Trophoblast cell (in vitro differentiated cells and primary cell): ENCODE measurements around the gene OTOP3.
A peak's percentile ranks its signal among the peaks of the same experiment; 100 is the strongest.

Source experiments
- DNase-seq, 2 donors: peaks; one replicate each; pipeline ENCODE4 v3.0.0-alpha.2; 2016
- H2AFZ ChIP-seq: 2 replicates; pipeline ENCODE4 v1.6.1; 2013; ENCODE audit warnings: low read length, moderate library complexity, mild to moderate bottlenecking; ENCODE audit not compliant: insufficient read depth, poor library complexity
- H2AK5ac ChIP-seq: 2 replicates; pipeline ENCODE4 v1.6.1; 2013; ENCODE audit warnings: mild to moderate bottlenecking, low read length
- H2BK120ac ChIP-seq: 2 replicates; pipeline ENCODE4 v1.6.1; 2013; ENCODE audit warnings: low read length, mild to moderate bottlenecking, moderate library complexity; ENCODE audit not compliant: insufficient read depth, poor library complexity
- H2BK12ac ChIP-seq: 2 replicates; pipeline ENCODE4 v1.6.1; 2013; ENCODE audit warnings: mild to moderate bottlenecking, low read length, moderate library complexity
- H2BK5ac ChIP-seq: 2 replicates; pipeline ENCODE4 v1.6.1; 2013; ENCODE audit warnings: low read length, low read depth, moderate library complexity, mild to moderate bottlenecking; ENCODE audit not compliant: poor library complexity
- H3K14ac ChIP-seq: 2 replicates; pipeline ENCODE4 v1.6.1; 2013; ENCODE audit warnings: mild to moderate bottlenecking, low read length
- H3K18ac ChIP-seq: 2 replicates; pipeline ENCODE4 v1.6.1; 2013; ENCODE audit warnings: mild to moderate bottlenecking, low read length
- H3K23ac ChIP-seq: 2 replicates; pipeline ENCODE4 v1.6.1; 2013; ENCODE audit warnings: low read length
- H3K27ac ChIP-seq: 2 replicates; pipeline ENCODE4 v1.5.1; 2013; ENCODE audit warnings: low read depth, mild to moderate bottlenecking, inconsistent platforms, low read length, moderate library complexity
- H3K27me3 ChIP-seq: 2 replicates; pipeline ENCODE4 v1.6.1; 2013; ENCODE audit warnings: inconsistent platforms, mild to moderate bottlenecking, low read length, moderate library complexity; ENCODE audit not compliant: insufficient read depth
- H3K36me3 ChIP-seq, 2 experiments: 1 replicate in 1 of 2; 2 replicates in 1 of 2; pipeline ENCODE4 v1.6.1; 2013; ENCODE audit warnings: low read length in 2 of 2, mild to moderate bottlenecking in 2 of 2, moderate library complexity in 1 of 2; ENCODE audit not compliant: insufficient read depth in 2 of 2, control insufficient read depth in 1 of 2
- H3K4ac ChIP-seq: 2 replicates; pipeline ENCODE4 v1.6.1; 2013; ENCODE audit warnings: low read depth, mild to moderate bottlenecking, low read length, moderate library complexity
- H3K4me1 ChIP-seq, 2 experiments: 1 replicate in 1 of 2; 2 replicates in 1 of 2; pipeline ENCODE4 v1.6.1; 2013; ENCODE audit warnings: low read length in 2 of 2, mild to moderate bottlenecking in 2 of 2, moderate library complexity in 1 of 2; ENCODE audit not compliant: insufficient read depth in 2 of 2, control insufficient read depth in 1 of 2
- H3K4me2 ChIP-seq: 2 replicates; pipeline ENCODE4 v1.6.1; 2013; ENCODE audit warnings: inconsistent platforms, mild to moderate bottlenecking, low read length, moderate library complexity
- H3K4me3 ChIP-seq: 2 replicates; pipeline ENCODE4 v1.5.1; 2013; ENCODE audit warnings: mild to moderate bottlenecking, low read depth, low read length, inconsistent platforms
- H3K79me1 ChIP-seq: one replicate; pipeline ENCODE4 v1.6.1; 2013; ENCODE audit warnings: low read length
- H3K79me2 ChIP-seq: 2 replicates; pipeline ENCODE4 v1.6.1; 2013; ENCODE audit warnings: low read length, mild to moderate bottlenecking; ENCODE audit not compliant: control insufficient read depth, insufficient read depth, poor library complexity
- H3K9ac ChIP-seq: 2 replicates; pipeline ENCODE4 v1.6.1; 2013; ENCODE audit warnings: mild to moderate bottlenecking, low read length
- H3K9me3 ChIP-seq: 2 replicates; pipeline ENCODE4 v1.6.1; 2013; ENCODE audit warnings: low read depth, mild to moderate bottlenecking, control low read depth, inconsistent platforms, low read length; ENCODE audit not compliant: insufficient read depth
- H4K12ac ChIP-seq: 2 replicates; pipeline ENCODE4 v1.6.1; 2013; ENCODE audit warnings: low read depth, mild to moderate bottlenecking, low read length, moderate library complexity
- H4K8ac ChIP-seq: 2 replicates; pipeline ENCODE4 v1.6.1; 2013; ENCODE audit warnings: low read depth, mild to moderate bottlenecking, low read length, moderate library complexity
- H4K91ac ChIP-seq: one replicate; pipeline ENCODE4 v1.6.1; 2013; ENCODE audit warnings: low read depth, mild to moderate bottlenecking, low read length, moderate library complexity
- WGBS: extraction: QIAGEN DNeasy Blood & Tissue Kit; methylation state at CpG from one replicate; pipeline ENCODE4 v1.1.7; 2013; ENCODE audit warnings: missing lambda C conversion rate; ENCODE audit not compliant: insufficient read length, insufficient coverage; ENCODE audit errors: extremely low coverage; 5-methylcytosine and 5-hydroxymethylcytosine counted together

OTOP3 gene

DNA sequence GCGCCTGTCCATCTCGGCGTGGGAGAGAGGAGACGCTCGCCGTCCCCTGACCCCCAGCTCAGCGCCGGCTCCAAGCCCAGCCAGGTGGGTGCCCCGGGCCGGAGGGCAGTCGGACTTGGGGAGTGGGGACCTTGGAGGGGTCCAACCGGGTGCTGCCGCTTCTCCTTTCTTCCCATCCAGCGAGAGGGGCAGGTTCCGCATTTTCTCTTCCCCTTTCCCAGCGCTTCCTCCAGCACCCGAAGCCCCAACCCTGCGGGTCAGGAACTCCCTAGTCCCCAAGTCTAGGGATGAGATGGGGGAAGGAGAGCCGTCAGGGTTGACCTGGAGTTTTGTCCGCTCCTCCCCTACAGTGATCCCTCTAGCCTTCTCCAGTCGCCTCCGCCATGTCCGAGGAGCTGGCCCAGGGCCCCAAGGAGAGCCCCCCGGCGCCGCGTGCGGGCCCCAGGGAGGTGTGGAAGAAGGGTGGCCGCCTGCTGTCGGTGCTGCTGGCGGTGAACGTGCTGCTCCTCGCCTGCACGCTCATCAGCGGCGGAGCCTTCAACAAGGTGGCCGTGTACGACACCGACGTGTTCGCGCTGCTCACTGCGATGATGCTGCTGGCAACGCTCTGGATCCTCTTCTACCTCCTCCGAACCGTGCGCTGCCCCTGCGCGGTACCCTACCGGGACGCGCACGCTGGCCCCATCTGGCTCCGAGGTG, 11.3 kb upstream of the OTOP3 start, which contains the start of gene OTOP2:
TSS of gene OTOP2 (plus strand) at position 24 of the 699 bp plus-strand sequence. CDS start at position 384, 360 bp downstream.
- Histone ChIP-seq H4K91ac (no peak within 1 kb of the TSS), H3K4me2 (peak within 1 kb of the TSS; percentile 48), H2BK120ac (no peak within 1 kb of the TSS), H3K18ac (no peak within 1 kb of the TSS), H3K27ac (no peak within 1 kb of the TSS), H4K12ac (no peak within 1 kb of the TSS), H3K36me3 (no peaks in the 10 kb centered on the region), H3K9ac (no peak within 1 kb of the TSS), H3K79me1 (no peaks in the 10 kb centered on the region), H3K4me1 (no peaks in the 10 kb centered on the region), H3K27me3 (peaks cover 34% of the 10 kb centered on the region), H2BK12ac (no peak within 1 kb of the TSS), H2AFZ (no peak within 1 kb of the TSS), H3K4me3 (no peak within 1 kb of the TSS), H2AK5ac (no peak within 1 kb of the TSS), H3K79me2 (no peaks in the 10 kb centered on the region), H3K23ac (no peak within 1 kb of the TSS), H4K8ac (no peak within 1 kb of the TSS), H2BK5ac (no peak within 1 kb of the TSS), H3K4ac (no peak within 1 kb of the TSS), H3K9me3 (peaks cover 13% of the 10 kb centered on the region), H3K14ac (no peak within 1 kb of the TSS)
- peak in 1 of 2 donors; percentile 9 for DNase-seq
- WGBS, result no CpG with 5 or more reads among the region's 54 CpGs

DNA sequence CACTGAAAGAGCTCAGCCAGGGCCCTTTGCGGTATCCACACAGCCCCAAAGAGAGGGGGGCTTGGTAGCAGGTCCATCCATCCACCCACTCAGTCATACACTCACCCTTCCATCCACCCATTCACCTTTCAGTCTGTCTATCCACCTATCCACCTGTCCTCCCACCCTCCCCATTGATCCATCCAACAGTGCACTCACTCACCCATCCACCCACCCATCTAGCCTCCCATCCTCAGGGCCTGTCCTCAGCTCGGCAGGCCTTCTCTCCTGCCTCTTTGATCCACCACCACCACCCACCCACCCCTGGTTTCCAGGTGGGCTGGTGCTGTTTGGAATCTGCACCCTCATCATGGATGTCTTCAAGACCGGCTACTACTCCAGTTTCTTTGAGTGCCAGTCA, 10.5 kb upstream of the OTOP3 start:
- Histone ChIP-seq H2BK5ac (no peak overlapping the region), H3K9ac (no peak overlapping the region), H4K12ac (no peak overlapping the region), H3K4ac (no peak overlapping the region), H3K36me3 (no peaks in the 10 kb centered on the region), H2AK5ac (no peak overlapping the region), H3K14ac (no peak overlapping the region), H3K79me1 (no peaks in the 10 kb centered on the region), H3K4me3 (no peak overlapping the region), H3K27ac (no peak overlapping the region), H2BK12ac (no peak overlapping the region), H2BK120ac (no peak overlapping the region), H3K27me3 (peaks cover 34% of the 10 kb centered on the region), H3K4me2 (no peak overlapping the region), H3K9me3 (peaks cover 13% of the 10 kb centered on the region), H4K91ac (no peak overlapping the region), H3K79me2 (no peaks in the 10 kb centered on the region), H3K4me1 (no peaks in the 10 kb centered on the region), H4K8ac (no peak overlapping the region), H2AFZ (no peak overlapping the region), H3K23ac (no peak overlapping the region), H3K18ac (no peak overlapping the region)
- no peak for DNase-seq
- WGBS, result no CpG with 5 or more reads among the region's 3 CpGs

DNA sequence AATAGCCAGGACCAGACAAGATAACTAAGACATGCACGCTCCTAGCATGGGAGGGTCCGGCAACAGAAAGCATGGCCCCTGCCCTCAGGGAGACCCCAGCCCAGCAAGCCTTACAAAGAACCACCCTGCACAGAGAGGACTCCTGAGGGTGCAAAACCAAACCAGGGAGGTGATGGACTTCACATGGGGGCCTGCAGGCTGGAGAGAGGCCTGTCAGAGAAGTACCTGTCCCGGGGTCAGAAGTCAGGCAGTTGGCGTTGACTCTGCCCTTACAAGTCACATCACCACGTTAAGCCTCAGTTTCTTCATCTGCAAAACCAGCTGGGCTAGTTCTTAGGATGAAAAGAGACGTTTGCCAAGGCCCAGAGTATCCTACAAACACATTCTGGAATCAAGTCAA, 6.9 kb upstream of the OTOP3 start:
- Histone ChIP-seq H4K91ac (no peak overlapping the region), H3K18ac (no peak overlapping the region), H3K79me1 (no peaks in the 10 kb centered on the region), H2AK5ac (no peak overlapping the region), H4K12ac (no peak overlapping the region), H3K4me3 (no peak overlapping the region), H3K27me3 (peaks cover 25% of the 10 kb centered on the region), H3K27ac (no peak overlapping the region), H3K23ac (no peak overlapping the region), H2BK12ac (no peak overlapping the region), H3K4me1 (no peaks in the 10 kb centered on the region), H2AFZ (no peak overlapping the region), H4K8ac (no peak overlapping the region), H3K79me2 (no peaks in the 10 kb centered on the region), H3K9me3 (peaks cover 11% of the 10 kb centered on the region), H3K14ac (no peak overlapping the region), H3K4ac (no peak overlapping the region), H3K36me3 (no peaks in the 10 kb centered on the region), H3K4me2 (no peak overlapping the region), H2BK5ac (no peak overlapping the region), H3K9ac (no peak overlapping the region), H2BK120ac (no peak overlapping the region)
- no CpG with 5 or more reads among the region's 6 CpGs for WGBS
- no peak for DNase-seq

DNA sequence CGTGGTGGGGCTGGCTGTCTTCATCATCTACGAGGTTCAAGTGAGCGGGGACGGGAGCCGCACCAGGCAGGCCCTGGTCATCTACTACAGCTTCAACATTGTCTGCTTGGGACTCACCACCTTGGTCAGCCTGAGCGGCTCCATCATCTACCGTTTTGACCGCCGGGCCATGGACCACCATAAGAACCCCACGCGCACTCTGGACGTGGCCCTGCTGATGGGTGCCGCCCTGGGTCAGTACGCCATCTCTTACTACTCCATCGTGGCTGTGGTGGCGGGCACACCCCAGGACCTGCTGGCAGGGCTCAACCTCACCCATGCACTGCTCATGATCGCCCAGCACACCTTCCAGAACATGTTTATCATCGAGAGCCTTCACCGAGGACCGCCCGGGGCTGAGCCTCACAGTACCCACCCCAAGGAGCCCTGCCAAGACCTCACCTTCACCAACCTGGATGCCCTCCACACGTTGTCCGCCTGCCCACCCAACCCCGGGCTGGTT, 5.1 kb upstream of the OTOP3 start:
- Histone ChIP-seq H3K36me3 (no peaks in the 10 kb centered on the region), H2BK5ac (no peak overlapping the region), H2BK120ac (no peak overlapping the region), H4K91ac (no peak overlapping the region), H2BK12ac (no peak overlapping the region), H3K79me2 (no peaks in the 10 kb centered on the region), H3K18ac (no peak overlapping the region), H4K8ac (no peak overlapping the region), H3K9ac (no peak overlapping the region), H3K23ac (no peak overlapping the region), H3K14ac (no peak overlapping the region), H4K12ac (no peak overlapping the region), H3K27me3 (peaks cover 19% of the 10 kb centered on the region), H2AK5ac (no peak overlapping the region), H3K9me3 (peaks cover 2% of the 10 kb centered on the region), H3K4ac (no peak overlapping the region), H3K79me1 (no peaks in the 10 kb centered on the region), H3K27ac (no peak overlapping the region), H2AFZ (no peak overlapping the region), H3K4me3 (peak overlapping the region; percentile 23), H3K4me1 (no peaks in the 10 kb centered on the region), H3K4me2 (no peak overlapping the region)
- no peak for DNase-seq
- WGBS, result no CpG with 5 or more reads among the region's 24 CpGs
